ENCODE measurements around the gene SHISA9.

DNA sequence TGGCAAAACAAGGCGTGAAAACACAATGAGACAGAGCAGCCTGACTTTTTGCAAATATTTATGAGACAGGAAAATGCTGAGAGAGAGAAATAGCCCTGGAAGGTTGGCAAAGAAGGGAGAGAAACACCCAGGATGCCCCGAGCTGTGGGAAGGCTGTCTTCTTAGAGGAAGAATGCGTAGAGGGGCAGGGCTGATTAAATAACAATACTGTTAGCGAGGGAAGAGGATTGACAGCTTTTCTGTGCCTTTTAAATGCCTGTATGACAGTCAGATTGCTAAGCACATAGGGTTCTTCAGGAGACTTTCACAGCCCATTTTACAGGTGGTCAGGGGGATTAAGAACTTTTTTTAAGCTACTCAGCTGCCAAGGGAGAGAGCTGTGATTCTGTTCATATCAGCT lies 219.2 kb downstream of the SHISA9 start:
- TF ChIP-seq, protein P1, sequence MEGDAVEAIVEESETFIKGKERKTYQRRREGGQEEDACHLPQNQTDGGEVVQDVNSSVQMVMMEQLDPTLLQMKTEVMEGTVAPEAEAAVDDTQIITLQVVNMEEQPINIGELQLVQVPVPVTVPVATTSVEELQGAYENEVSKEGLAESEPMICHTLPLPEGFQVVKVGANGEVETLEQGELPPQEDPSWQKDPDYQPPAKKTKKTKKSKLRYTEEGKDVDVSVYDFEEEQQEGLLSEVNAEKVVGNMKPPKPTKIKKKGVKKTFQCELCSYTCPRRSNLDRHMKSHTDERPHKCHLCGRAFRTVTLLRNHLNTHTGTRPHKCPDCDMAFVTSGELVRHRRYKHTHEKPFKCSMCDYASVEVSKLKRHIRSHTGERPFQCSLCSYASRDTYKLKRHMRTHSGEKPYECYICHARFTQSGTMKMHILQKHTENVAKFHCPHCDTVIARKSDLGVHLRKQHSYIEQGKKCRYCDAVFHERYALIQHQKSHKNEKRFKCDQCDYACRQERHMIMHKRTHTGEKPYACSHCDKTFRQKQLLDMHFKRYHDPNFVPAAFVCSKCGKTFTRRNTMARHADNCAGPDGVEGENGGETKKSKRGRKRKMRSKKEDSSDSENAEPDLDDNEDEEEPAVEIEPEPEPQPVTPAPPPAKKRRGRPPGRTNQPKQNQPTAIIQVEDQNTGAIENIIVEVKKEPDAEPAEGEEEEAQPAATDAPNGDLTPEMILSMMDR (IDR thresholded peaks at IDR 0.05): no peak
- TF ChIP-seq POLR2A (IDR thresholded peaks at IDR 0.05): no peak
